ENCODE data around the gene DPPA4.

DNA sequence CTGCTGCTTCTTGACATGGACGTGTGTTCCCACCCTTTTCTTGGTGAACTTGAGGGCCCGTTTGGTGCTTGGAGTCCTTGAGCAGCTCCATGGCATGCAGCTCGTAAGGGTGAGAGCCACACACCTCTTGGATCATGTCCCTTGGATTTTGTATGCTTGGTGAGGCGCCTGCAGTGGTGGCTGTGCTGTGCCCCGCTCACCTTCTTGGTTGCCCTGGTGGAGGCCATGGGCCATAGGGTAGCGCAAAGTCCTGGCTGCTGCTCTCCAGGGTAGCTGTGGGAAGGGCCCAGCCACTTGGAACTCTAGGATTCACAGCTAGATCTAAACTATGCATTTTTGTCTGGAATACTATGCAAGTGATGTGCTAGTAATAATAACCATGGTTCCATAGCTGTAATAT is 26.7 kb upstream of the DPPA4 start:
- no peak for TF ChIP-seq EZH2 (IDR thresholded peaks at IDR 0.05; ENCODE audit: borderline replicate concordance, insufficient read depth, low read depth, low read length, poor library complexity, severe bottlenecking)
- TF ChIP-seq, protein P1, sequence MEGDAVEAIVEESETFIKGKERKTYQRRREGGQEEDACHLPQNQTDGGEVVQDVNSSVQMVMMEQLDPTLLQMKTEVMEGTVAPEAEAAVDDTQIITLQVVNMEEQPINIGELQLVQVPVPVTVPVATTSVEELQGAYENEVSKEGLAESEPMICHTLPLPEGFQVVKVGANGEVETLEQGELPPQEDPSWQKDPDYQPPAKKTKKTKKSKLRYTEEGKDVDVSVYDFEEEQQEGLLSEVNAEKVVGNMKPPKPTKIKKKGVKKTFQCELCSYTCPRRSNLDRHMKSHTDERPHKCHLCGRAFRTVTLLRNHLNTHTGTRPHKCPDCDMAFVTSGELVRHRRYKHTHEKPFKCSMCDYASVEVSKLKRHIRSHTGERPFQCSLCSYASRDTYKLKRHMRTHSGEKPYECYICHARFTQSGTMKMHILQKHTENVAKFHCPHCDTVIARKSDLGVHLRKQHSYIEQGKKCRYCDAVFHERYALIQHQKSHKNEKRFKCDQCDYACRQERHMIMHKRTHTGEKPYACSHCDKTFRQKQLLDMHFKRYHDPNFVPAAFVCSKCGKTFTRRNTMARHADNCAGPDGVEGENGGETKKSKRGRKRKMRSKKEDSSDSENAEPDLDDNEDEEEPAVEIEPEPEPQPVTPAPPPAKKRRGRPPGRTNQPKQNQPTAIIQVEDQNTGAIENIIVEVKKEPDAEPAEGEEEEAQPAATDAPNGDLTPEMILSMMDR (IDR thresholded peaks at IDR 0.05), result no peak

Data from B cell (primary cell).